GM18511 (cell line): ENCODE measurements around the gene TRABD2A.
"Not testable (repeated sequence)": the region's sequence is repeated elsewhere in the genome, so short reads cannot be mapped to it uniquely, and the experiment has no call there.

Experiments used
- ATAC-seq: cut with Tn5 transposase; IDR thresholded peaks from one replicate; pipeline ENCODE4 v1.9.1; 2021; ENCODE audit warnings: mild to moderate bottlenecking, moderate library complexity; ENCODE audit not compliant: unreplicated experiment

TRABD2A gene

GRCh38 chr2:84785950-84786349 lies 94.9 kb downstream of the TRABD2A start:
- ATAC-seq: no peak

GRCh38 chr2:84782717-84783442 lies 98.0 kb downstream of the TRABD2A start:
- ATAC-seq: no peak

- peak; percentile 95 for ATAC-seq
Measured at GRCh38 chr2:84781942-84782716, 98.8 kb downstream of the TRABD2A start.

DNA sequence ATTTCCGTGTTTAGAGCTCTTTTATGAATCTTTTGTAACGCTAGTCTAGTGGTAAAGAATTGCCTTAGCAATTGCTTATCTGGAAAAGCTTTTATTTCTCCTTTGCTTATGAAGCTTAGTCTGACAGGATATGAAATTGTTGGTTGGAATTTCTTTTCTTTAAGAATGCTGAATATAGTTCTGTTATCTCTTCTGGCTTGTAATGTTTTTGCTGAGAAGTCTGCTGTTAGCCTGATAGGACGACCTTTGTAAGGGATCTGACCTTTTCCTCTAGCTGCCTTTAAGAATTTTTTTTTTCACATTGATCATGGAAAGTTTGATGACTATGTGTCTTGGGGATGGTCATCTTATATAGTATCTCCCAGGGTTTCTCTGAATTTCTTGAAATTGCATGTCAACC lies 101.1 kb downstream of the TRABD2A start:
- ATAC-seq: no peak

DNA sequence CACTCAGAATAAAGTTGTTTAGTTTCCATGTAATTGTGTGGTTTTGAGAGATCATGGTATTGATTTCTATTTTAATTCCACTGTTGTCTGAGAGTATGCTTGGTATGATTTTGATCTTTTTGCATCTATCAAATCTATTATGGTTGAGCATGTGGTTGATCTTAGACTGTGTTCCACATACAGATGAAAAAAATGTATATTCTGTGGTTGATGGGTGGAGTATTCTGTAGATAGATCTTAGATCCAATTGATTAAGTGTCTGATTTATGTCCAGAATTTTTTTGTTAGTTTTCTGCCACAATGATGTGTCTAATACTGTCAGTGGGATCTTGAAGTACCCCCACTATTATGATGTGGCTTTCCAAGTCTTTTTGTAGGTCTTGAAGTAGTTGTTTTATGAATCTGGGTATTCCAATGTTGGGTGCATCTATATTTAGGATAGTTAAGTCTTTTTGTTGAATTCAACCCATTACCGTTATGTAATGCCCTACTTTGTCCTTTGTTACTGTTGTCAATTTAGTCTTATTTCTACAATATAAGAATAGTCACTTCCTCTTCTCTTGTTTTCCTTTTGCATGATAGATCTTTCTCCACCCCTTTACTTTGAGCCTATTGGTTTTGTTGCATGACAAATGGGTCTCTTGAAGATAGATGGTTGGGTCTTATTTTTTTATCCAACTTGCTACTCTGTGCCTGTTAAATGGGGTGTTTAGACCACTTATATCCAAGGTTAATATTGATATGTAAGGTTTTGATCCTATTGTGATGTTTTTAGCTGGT lies 101.8 kb downstream of the TRABD2A start:
- ATAC-seq: no peak

GRCh38 chr2:84776011-84776410 lies 104.9 kb downstream of the TRABD2A start:
- no peak for ATAC-seq

DNA sequence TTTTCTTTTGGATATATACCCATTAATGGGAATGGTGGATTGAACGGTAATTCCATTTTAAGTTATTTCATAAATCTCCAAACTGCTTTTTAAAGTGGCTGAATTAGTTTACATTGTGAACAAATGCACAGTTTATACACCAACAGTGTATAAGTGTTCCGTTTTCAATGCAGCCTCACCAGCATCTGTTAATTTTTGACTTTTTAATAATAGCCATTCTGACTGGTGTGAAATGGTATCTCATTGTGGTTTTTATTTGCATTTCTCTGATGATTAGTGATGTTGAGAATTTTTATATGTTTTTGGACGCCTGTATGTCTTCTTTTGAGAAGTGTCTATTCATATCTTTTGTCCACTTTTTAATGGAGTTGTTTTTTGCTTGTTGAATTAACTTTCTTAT lies 107.3 kb downstream of the TRABD2A start:
- not testable (repeated sequence) for ATAC-seq
